Stimulated activated naive B cell treated with anti-CD40 and anti-IgM and Interleukin-4, amounts not matched to agents 10 μg/mL and 1 μg/mL and 100 μg/mL, for 72 hours (primary cell): ENCODE results near the gene EHD4.

ENCODE experiments used
- ATAC-seq, 2 donors: fragments of 150-1000 bp; cut with Tn5 transposase; replicated peaks; 2 replicates each; pipeline ENCODE4 v1.10.0; 2021; ENCODE audit warnings: moderate library complexity in 1 of 2
- DNase-seq: peaks from one replicate; pipeline ENCODE4 v3.0.0; 2021
- H3K27ac Mint-ChIP-seq: one replicate; pipeline ENCODE4 v1.8.0; 2022; ENCODE audit warnings: mild to moderate bottlenecking, mixed read lengths
- H3K27me3 Mint-ChIP-seq, 2 donors: one replicate each; pipeline ENCODE4 v1.8.0; 2022; ENCODE audit warnings: mixed read lengths in 2 of 2
- H3K36me3 Mint-ChIP-seq, 2 donors: one replicate each; pipeline ENCODE4 v1.8.0; 2022; ENCODE audit warnings: mixed read lengths in 2 of 2, mild to moderate bottlenecking in 1 of 2
- H3K4me1 Mint-ChIP-seq, 2 donors: one replicate each; pipeline ENCODE4 v1.8.0; 2022; ENCODE audit warnings: mixed read lengths in 2 of 2, mild to moderate bottlenecking in 1 of 2
- H3K4me3 Mint-ChIP-seq, 2 donors: one replicate each; pipeline ENCODE4 v1.8.0; 2022; ENCODE audit warnings: mild to moderate bottlenecking in 2 of 2, mixed read lengths in 2 of 2, moderate library complexity in 1 of 2
- H3K9me3 Mint-ChIP-seq, 2 donors: one replicate each; pipeline ENCODE4 v1.8.0; 2022; ENCODE audit warnings: mixed read lengths in 2 of 2, mild to moderate bottlenecking in 1 of 2

EHD4 gene

GRCh38 chr15:41979493-41980266 is 7.3 kb upstream of the EHD4 start:
- Mint-ChIP-seq H3K27me3 (peaks cover 7 to 8% of the 10 kb centered on the region in 2 donors), H3K27ac (no peak overlapping the region), H3K4me3 (no peak overlapping the region), H3K9me3 (no peaks in the 10 kb centered on the region), H3K4me1 (peaks cover under 1 to 1% of the 10 kb centered on the region in 2 donors), H3K36me3 (no peaks in the 10 kb centered on the region)
- DNase-seq (no peak), ATAC-seq (no peak)

DNA sequence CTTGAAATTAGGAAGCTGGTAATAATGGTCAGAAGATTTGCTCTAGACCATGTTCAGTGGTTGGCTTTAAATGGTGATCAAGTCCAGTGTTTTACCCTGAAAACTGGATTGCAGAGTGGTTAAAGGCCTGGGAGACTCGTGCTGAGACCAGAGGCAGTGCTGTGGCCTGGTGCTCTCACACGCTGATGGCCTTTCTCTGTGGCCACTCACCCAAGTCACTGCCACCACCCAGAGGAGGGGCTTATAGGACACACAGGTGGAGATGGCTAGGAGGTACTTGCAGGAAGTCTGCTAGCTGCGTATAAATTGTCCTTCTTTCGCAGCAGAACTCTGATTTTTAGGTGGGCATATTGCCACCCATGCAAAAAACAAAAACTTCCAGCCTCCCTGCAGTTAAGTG is 6.2 kb upstream of the EHD4 start:
- no peak overlapping the region for H3K27ac Mint-ChIP-seq
- H3K36me3 Mint-ChIP-seq, result no peaks in the 10 kb centered on the region
- H3K4me3 Mint-ChIP-seq, result no peak overlapping the region
- peaks cover 5% of the 10 kb centered on the region in 2 donors for H3K4me1 Mint-ChIP-seq
- no peaks in the 10 kb centered on the region for H3K9me3 Mint-ChIP-seq
- DNase-seq, result no peak
- no peak for ATAC-seq
- peaks cover 17 to 18% of the 10 kb centered on the region in 2 donors for H3K27me3 Mint-ChIP-seq

GRCh38 chr15:41977757-41978383 is 5.5 kb upstream of the EHD4 start:
- Mint-ChIP-seq H3K9me3 (no peaks in the 10 kb centered on the region), H3K4me1 (peaks cover 8 to 11% of the 10 kb centered on the region in 2 donors), H3K36me3 (no peaks in the 10 kb centered on the region), H3K27ac (no peak overlapping the region), H3K27me3 (peaks cover 18% of the 10 kb centered on the region in 2 donors), H3K4me3 (no peak overlapping the region)
- ATAC-seq (no peak), DNase-seq (no peak)

- H3K9me3 Mint-ChIP-seq, result no peaks in the 10 kb centered on the region
- peaks cover 18% of the 10 kb centered on the region in 2 donors for H3K27me3 Mint-ChIP-seq
- no peak overlapping the region for H3K4me3 Mint-ChIP-seq
- peaks cover 15 to 21% of the 10 kb centered on the region in 2 donors for H3K4me1 Mint-ChIP-seq
- peaks cover 4 to 7% of the 10 kb centered on the region in 2 donors for H3K36me3 Mint-ChIP-seq
- DNase-seq (no peak), ATAC-seq (no peak)
- H3K27ac Mint-ChIP-seq, result no peak overlapping the region
Measured at GRCh38 chr15:41975669-41976068, 3.3 kb upstream of the EHD4 start.

GRCh38 chr15:41974041-41974440 is 1.7 kb upstream of the EHD4 start:
- Mint-ChIP-seq H3K4me1 (peaks cover 27 to 38% of the 10 kb centered on the region in 2 donors), H3K36me3 (peaks cover 15 to 18% of the 10 kb centered on the region in 2 donors), H3K27ac (peak overlapping the region; percentile 38), H3K4me3 (no peak overlapping the region), H3K9me3 (no peaks in the 10 kb centered on the region), H3K27me3 (peaks cover 18% of the 10 kb centered on the region in 2 donors)
- ATAC-seq (no peak), DNase-seq (no peak)

GRCh38 chr15:41971895-41972252 is 483 bp downstream of the EHD4 start:
- Mint-ChIP-seq H3K9me3 (no peaks in the 10 kb centered on the region), H3K4me3 (peak overlapping the region; percentile 93 to 94), H3K27ac (peak overlapping the region; percentile 97), H3K4me1 (peaks cover 43 to 59% of the 10 kb centered on the region in 2 donors), H3K27me3 (peaks cover 18% of the 10 kb centered on the region in 2 donors), H3K36me3 (peaks cover 27 to 34% of the 10 kb centered on the region in 2 donors)
- DNase-seq (peak; percentile 27), ATAC-seq (peak; percentile 29 to 35)

- no peaks in the 10 kb centered on the region for H3K9me3 Mint-ChIP-seq
- DNase-seq (peak; percentile 71), ATAC-seq (peak; percentile 64 to 66)
- H3K36me3 Mint-ChIP-seq, result peaks cover 33 to 40% of the 10 kb centered on the region in 2 donors
- peak overlapping the region; percentile 97 for H3K27ac Mint-ChIP-seq
- H3K27me3 Mint-ChIP-seq, result peaks cover 18% of the 10 kb centered on the region in 2 donors
- H3K4me1 Mint-ChIP-seq, result peaks cover 47 to 65% of the 10 kb centered on the region in 2 donors
- H3K4me3 Mint-ChIP-seq, result peak overlapping the region; percentile 92 to 94
Measured at GRCh38 chr15:41971089-41971894, 1.1 kb downstream of the EHD4 start.

- Mint-ChIP-seq H3K27me3 (peaks cover 14% of the 10 kb centered on the region in 2 donors), H3K36me3 (peaks cover 38 to 46% of the 10 kb centered on the region in 2 donors), H3K27ac (peak overlapping the region; percentile 97), H3K4me1 (peaks cover 53 to 73% of the 10 kb centered on the region in 2 donors), H3K9me3 (no peaks in the 10 kb centered on the region), H3K4me3 (peak overlapping the region; percentile 92 to 94)
- no peak for DNase-seq
- no peak for ATAC-seq
Measured at GRCh38 chr15:41970456-41970855, 1.9 kb downstream of the EHD4 start.

GRCh38 chr15:41969851-41970431 is 2.4 kb downstream of the EHD4 start:
- H3K27me3 Mint-ChIP-seq, result peaks cover 13% of the 10 kb centered on the region in 2 donors
- peaks cover 55 to 75% of the 10 kb centered on the region in 2 donors for H3K4me1 Mint-ChIP-seq
- peak overlapping the region; percentile 92 to 94 for H3K4me3 Mint-ChIP-seq
- ATAC-seq, result peak; percentile 31
- peak; percentile 56 for DNase-seq
- H3K27ac Mint-ChIP-seq, result peak overlapping the region; percentile 97
- H3K9me3 Mint-ChIP-seq, result no peaks in the 10 kb centered on the region
- H3K36me3 Mint-ChIP-seq, result peaks cover 40 to 46% of the 10 kb centered on the region in 2 donors

- Mint-ChIP-seq H3K27ac (peak overlapping the region; percentile 90), H3K4me3 (peak overlapping the region; percentile 41 to 94), H3K9me3 (no peaks in the 10 kb centered on the region), H3K4me1 (peaks cover 50 to 70% of the 10 kb centered on the region in 2 donors), H3K36me3 (peaks cover 40 to 46% of the 10 kb centered on the region in 2 donors), H3K27me3 (peaks cover under 1 to 2% of the 10 kb centered on the region in 2 donors)
- DNase-seq (no peak), ATAC-seq (no peak)
Measured at GRCh38 chr15:41968701-41969100, 3.7 kb downstream of the EHD4 start.

- Mint-ChIP-seq H3K4me1 (peaks cover 45 to 62% of the 10 kb centered on the region in 2 donors), H3K4me3 (peak overlapping the region; percentile 75 to 81), H3K27ac (peak overlapping the region; percentile 96), H3K36me3 (peaks cover 44 to 52% of the 10 kb centered on the region in 2 donors), H3K9me3 (no peaks in the 10 kb centered on the region), H3K27me3 (no peaks in the 10 kb centered on the region)
- DNase-seq (peak; percentile 53), ATAC-seq (peak; percentile 20 to 23)
Measured at GRCh38 chr15:41967506-41968206, 4.7 kb downstream of the EHD4 start.

- no peaks in the 10 kb centered on the region for H3K9me3 Mint-ChIP-seq
- peaks cover 44 to 63% of the 10 kb centered on the region in 2 donors for H3K4me1 Mint-ChIP-seq
- ATAC-seq (no peak), DNase-seq (no peak)
- H3K27me3 Mint-ChIP-seq, result no peaks in the 10 kb centered on the region
- peak overlapping the region; percentile 46 to 58 for H3K4me3 Mint-ChIP-seq
- H3K27ac Mint-ChIP-seq, result peak overlapping the region; percentile 86
- peaks cover 48 to 55% of the 10 kb centered on the region in 2 donors for H3K36me3 Mint-ChIP-seq
Measured at GRCh38 chr15:41966920-41967465, 5.4 kb downstream of the EHD4 start.

GRCh38 chr15:41966414-41966812 is 5.9 kb downstream of the EHD4 start:
- H3K4me1 Mint-ChIP-seq, result peaks cover 46 to 67% of the 10 kb centered on the region in 2 donors

More at GRCh38 chr15:41966414-41966812, 5.9 kb downstream of the EHD4 start:
- peak overlapping the region; percentile 92 for H3K27ac Mint-ChIP-seq
- DNase-seq (no peak), ATAC-seq (no peak)
- no peaks in the 10 kb centered on the region for H3K9me3 Mint-ChIP-seq
- peak overlapping the region in 1 of 2 donors; percentile 51 for H3K4me3 Mint-ChIP-seq
- H3K27me3 Mint-ChIP-seq, result no peaks in the 10 kb centered on the region
- H3K36me3 Mint-ChIP-seq, result peaks cover 52 to 60% of the 10 kb centered on the region in 2 donors
